ENCODE measurements around the gene TMEM266.
A peak's percentile ranks its signal among the peaks of the same experiment; 100 is the strongest.
"Not testable (repeated sequence)": the region's sequence is repeated elsewhere in the genome, so short reads cannot be mapped to it uniquely, and the experiment has no call there.

TMEM266 gene

GRCh38 chr15:76059320-76060117 is at the start of gene TMEM266:
Gene TMEM266 (plus strand): TSS chr15:76059985. CDS start chr15:76134264, 74,279 bp downstream.
- DNase-seq: peak; percentile 69

GRCh38 chr15:76010613-76011012 is 49.2 kb upstream of the TMEM266 start:
- DNase-seq: no peak

GRCh38 chr15:76011627-76012551 is 47.9 kb upstream of the TMEM266 start, which contains the start of gene NRG4:
Gene NRG4 (minus strand): TSS chr15:76012424. CDS start chr15:76011230, 1,194 bp downstream.
- DNase-seq: no peak

GRCh38 chr15:76013470-76013869 is 46.3 kb upstream of the TMEM266 start:
- DNase-seq: not testable (repeated sequence)

- DNase-seq: no peak
Observed at GRCh38 chr15:76024021-76024768, 35.6 kb upstream of the TMEM266 start.

- DNase-seq: no peak
Observed at GRCh38 chr15:76032046-76032445, 27.7 kb upstream of the TMEM266 start.

GRCh38 chr15:76033438-76033837 is 26.3 kb upstream of the TMEM266 start:
- DNase-seq: no peak

GRCh38 chr15:76034111-76034510 is 25.7 kb upstream of the TMEM266 start:
- no peak for DNase-seq

- DNase-seq: no peak
Observed at GRCh38 chr15:76035593-76035992, 24.2 kb upstream of the TMEM266 start.

- no peak for DNase-seq
Observed at GRCh38 chr15:76038512-76038911, 21.3 kb upstream of the TMEM266 start.

- DNase-seq: not testable (repeated sequence)
Observed at GRCh38 chr15:76054201-76054600, 5.6 kb upstream of the TMEM266 start.

GRCh38 chr15:76056931-76057330 is 2.9 kb upstream of the TMEM266 start:
- DNase-seq: no peak

GRCh38 chr15:76057332-76058000 is 2.3 kb upstream of the TMEM266 start:
- no peak for DNase-seq

GRCh38 chr15:76058714-76059319 is 968 bp upstream of the TMEM266 start:
- DNase-seq: peak; percentile 20

- DNase-seq: no peak
Observed at GRCh38 chr15:76060118-76060989, 569 bp downstream of the TMEM266 start.

GRCh38 chr15:76061700-76062099 is 1.9 kb downstream of the TMEM266 start:
- no peak for DNase-seq

GRCh38 chr15:76062286-76062685 is 2.5 kb downstream of the TMEM266 start:
- DNase-seq: no peak

GRCh38 chr15:76064375-76064774 is 4.6 kb downstream of the TMEM266 start:
- DNase-seq: no peak

GRCh38 chr15:76065245-76065644 is 5.5 kb downstream of the TMEM266 start:
- no peak for DNase-seq

GRCh38 chr15:76065793-76066192 is 6.0 kb downstream of the TMEM266 start:
- no peak for DNase-seq

GRCh38 chr15:76070192-76070591 is 10.4 kb downstream of the TMEM266 start:
- no peak for DNase-seq
